WTC11 (cell line): ENCODE measurements around the gene GPR34. TPM values are rescaled to one million over a fixed set of nuclear protein-coding genes. Genes with fewer than 3 reads are reported as not detected.

Experiments used
- ATAC-seq: fragments of 200-7000 bp; cut with Tn5 transposase; 2 replicates; pipeline ENCODE4 v1.10.0; 2021; ENCODE audit warnings: mild to moderate bottlenecking, moderate library complexity
- CTCF ChIA-PET: fragments of 300-600 bp; sonication (Branson Sonifier 250); formaldehyde crosslinking; loops from one replicate; lab custom pipeline; 2021; ENCODE audit warnings: antibody characterized with exemption; lab: Charles Lee
- POLR2A ChIA-PET: fragments of 350-600 bp; sonication (Branson Sonifier 250); formaldehyde crosslinking; loops from one replicate; lab custom pipeline; 2021; ENCODE audit warnings: antibody characterized with exemption; lab: Charles Lee
- DNase-seq: peaks from one replicate; pipeline ENCODE4 v3.0.0; 2021; ENCODE audit warnings: low spot score
- H3K27ac Mint-ChIP-seq: 2 replicates; pipeline ENCODE4 v1.8.0; 2021; ENCODE audit warnings: mixed read lengths
- H3K27me3 Mint-ChIP-seq: 2 replicates; pipeline ENCODE4 v1.8.0; 2021; ENCODE audit warnings: low read depth, mild to moderate bottlenecking, moderate library complexity, mixed read lengths
- H3K36me3 Mint-ChIP-seq: 2 replicates; pipeline ENCODE4 v1.8.0; 2021; ENCODE audit warnings: mixed read lengths
- H3K4me1 Mint-ChIP-seq: 2 replicates; pipeline ENCODE4 v1.8.0; 2022; ENCODE audit warnings: mixed read lengths
- H3K4me3 Mint-ChIP-seq: 2 replicates; pipeline ENCODE4 v1.8.0; 2021; ENCODE audit warnings: mild to moderate bottlenecking, moderate library complexity, mixed read lengths
- H3K9me3 Mint-ChIP-seq: 2 replicates; pipeline ENCODE4 v1.8.0; 2021; ENCODE audit warnings: mixed read lengths
- ATF1 ChIP-seq: sonication (generic); formaldehyde crosslinking; IDR thresholded peaks from 2 replicates; pipeline ENCODE4 v1.8.1; 2023; ENCODE audit warnings: mild to moderate bottlenecking, moderate library complexity, missing genetic modification reagents
- ELF4 ChIP-seq: sonication (generic); formaldehyde crosslinking; IDR thresholded peaks from 2 replicates; pipeline ENCODE4 v1.8.1; 2022; ENCODE audit warnings: low read depth, mild to moderate bottlenecking, moderate library complexity, missing genetic modification reagents
- NFATC4 ChIP-seq: fragments of 250-450 bp; sonication (Bioruptor Pico); IDR thresholded peaks from 2 replicates; pipeline ENCODE4 v1.9.0; 2021; ENCODE audit warnings: mild to moderate bottlenecking
- NR2C2 ChIP-seq: sonication (generic); formaldehyde crosslinking; IDR thresholded peaks from 2 replicates; pipeline ENCODE4 v1.8.0; 2022; ENCODE audit warnings: mild to moderate bottlenecking, missing genetic modification reagents
- OVOL2 ChIP-seq: fragments of 250-450 bp; sonication (Bioruptor Pico); IDR thresholded peaks from 2 replicates; pipeline ENCODE4 v1.9.0; 2021; ENCODE audit warnings: mild to moderate bottlenecking, borderline replicate concordance
- ZNF396 ChIP-seq: fragments of 250-450 bp; sonication (Bioruptor Pico); IDR thresholded peaks from 2 replicates; pipeline ENCODE4 v1.8.0; 2021; ENCODE audit warnings: mild to moderate bottlenecking, moderate library complexity, borderline replicate concordance
- ZNF423 ChIP-seq: fragments of 250-450 bp; sonication (Bioruptor Pico); IDR thresholded peaks from 2 replicates; pipeline ENCODE4 v2.1.2; 2022; ENCODE audit warnings: mild to moderate bottlenecking, moderate library complexity
- total RNA-seq: library from RNA; stranded (reverse); gene quantifications from 3 replicates; pipeline ENCODE4 v1.2.3, GENCODE V29; 2021
- TF ChIP-seq, protein P1 (sequence below): sonication (generic); formaldehyde crosslinking; IDR thresholded peaks from 2 replicates; pipeline ENCODE4 v1.8.0; 2023; ENCODE audit warnings: missing genetic modification reagents, mild to moderate bottlenecking, borderline replicate concordance
- TF ChIP-seq, protein P2 (sequence below): sonication (generic); formaldehyde crosslinking; IDR thresholded peaks from 2 replicates; pipeline ENCODE4 v1.8.1; 2022; ENCODE audit warnings: mild to moderate bottlenecking, moderate library complexity, missing genetic modification reagents
- TF ChIP-seq, protein P3 (sequence below): sonication (generic); formaldehyde crosslinking; IDR thresholded peaks from 2 replicates; pipeline ENCODE4 v1.8.1; 2022; ENCODE audit warnings: mild to moderate bottlenecking, missing genetic modification reagents, moderate library complexity, borderline replicate concordance
- TF ChIP-seq, protein P4 (sequence below): sonication (generic); formaldehyde crosslinking; conservative IDR thresholded peaks from 2 replicates; pipeline ENCODE4 v1.8.1; 2022; ENCODE audit warnings: mild to moderate bottlenecking, missing genetic modification reagents
- TF ChIP-seq, protein P5 (sequence below): fragments of 250-450 bp; sonication (Bioruptor Pico); IDR thresholded peaks from 2 replicates; pipeline ENCODE4 v1.9.0; 2021; ENCODE audit warnings: mild to moderate bottlenecking, borderline replicate concordance
- TF ChIP-seq, protein P6 (sequence below): sonication (generic); formaldehyde crosslinking; IDR thresholded peaks from 2 replicates; pipeline ENCODE4 v1.8.0; 2022; ENCODE audit warnings: mild to moderate bottlenecking, missing genetic modification reagents
- TF ChIP-seq, protein P7 (sequence below): fragments of 250-450 bp; sonication (Bioruptor Pico); conservative IDR thresholded peaks from 2 replicates; pipeline ENCODE4 v1.9.0; 2021; ENCODE audit warnings: mild to moderate bottlenecking
- TF ChIP-seq, protein P8 (sequence below): fragments of 200-600 bp; IDR thresholded peaks from 2 replicates; pipeline ENCODE4 v1.8.0; 2022; ENCODE audit warnings: antibody characterized with exemption
- TF ChIP-seq, protein P9 (sequence below): fragments of 250-450 bp; sonication (Bioruptor Pico); IDR thresholded peaks from 2 replicates; pipeline ENCODE4 v1.9.0; 2021; ENCODE audit warnings: mild to moderate bottlenecking
- TF ChIP-seq, protein P10 (sequence below): fragments of 250-450 bp; sonication (Bioruptor Pico); IDR thresholded peaks from 2 replicates; pipeline ENCODE4 v1.8.0; 2021; ENCODE audit warnings: mild to moderate bottlenecking

GPR34 gene
- total RNA-seq, 1 experiment from 2014 or later: not detected

DNA sequence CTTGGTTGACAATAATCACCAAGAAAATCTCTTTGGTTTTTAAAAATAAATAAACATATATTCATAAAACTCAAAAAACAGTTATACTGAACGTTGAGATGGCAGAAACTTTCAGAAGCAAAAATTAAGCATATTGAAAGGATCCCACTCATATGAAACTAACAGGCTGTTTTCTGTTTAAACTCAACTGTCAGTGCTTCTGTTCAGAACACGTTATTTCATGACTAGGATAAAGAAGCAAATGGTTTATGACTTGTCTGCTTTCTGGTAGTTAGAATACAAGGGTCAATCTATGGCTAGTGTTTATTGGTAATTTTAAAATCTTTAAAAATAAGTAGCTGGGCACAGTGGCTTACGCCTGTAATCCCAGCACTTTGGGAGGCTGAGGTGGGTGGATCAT, 39.4 kb downstream of the GPR34 start (continued):
- TF ChIP-seq, protein P1, sequence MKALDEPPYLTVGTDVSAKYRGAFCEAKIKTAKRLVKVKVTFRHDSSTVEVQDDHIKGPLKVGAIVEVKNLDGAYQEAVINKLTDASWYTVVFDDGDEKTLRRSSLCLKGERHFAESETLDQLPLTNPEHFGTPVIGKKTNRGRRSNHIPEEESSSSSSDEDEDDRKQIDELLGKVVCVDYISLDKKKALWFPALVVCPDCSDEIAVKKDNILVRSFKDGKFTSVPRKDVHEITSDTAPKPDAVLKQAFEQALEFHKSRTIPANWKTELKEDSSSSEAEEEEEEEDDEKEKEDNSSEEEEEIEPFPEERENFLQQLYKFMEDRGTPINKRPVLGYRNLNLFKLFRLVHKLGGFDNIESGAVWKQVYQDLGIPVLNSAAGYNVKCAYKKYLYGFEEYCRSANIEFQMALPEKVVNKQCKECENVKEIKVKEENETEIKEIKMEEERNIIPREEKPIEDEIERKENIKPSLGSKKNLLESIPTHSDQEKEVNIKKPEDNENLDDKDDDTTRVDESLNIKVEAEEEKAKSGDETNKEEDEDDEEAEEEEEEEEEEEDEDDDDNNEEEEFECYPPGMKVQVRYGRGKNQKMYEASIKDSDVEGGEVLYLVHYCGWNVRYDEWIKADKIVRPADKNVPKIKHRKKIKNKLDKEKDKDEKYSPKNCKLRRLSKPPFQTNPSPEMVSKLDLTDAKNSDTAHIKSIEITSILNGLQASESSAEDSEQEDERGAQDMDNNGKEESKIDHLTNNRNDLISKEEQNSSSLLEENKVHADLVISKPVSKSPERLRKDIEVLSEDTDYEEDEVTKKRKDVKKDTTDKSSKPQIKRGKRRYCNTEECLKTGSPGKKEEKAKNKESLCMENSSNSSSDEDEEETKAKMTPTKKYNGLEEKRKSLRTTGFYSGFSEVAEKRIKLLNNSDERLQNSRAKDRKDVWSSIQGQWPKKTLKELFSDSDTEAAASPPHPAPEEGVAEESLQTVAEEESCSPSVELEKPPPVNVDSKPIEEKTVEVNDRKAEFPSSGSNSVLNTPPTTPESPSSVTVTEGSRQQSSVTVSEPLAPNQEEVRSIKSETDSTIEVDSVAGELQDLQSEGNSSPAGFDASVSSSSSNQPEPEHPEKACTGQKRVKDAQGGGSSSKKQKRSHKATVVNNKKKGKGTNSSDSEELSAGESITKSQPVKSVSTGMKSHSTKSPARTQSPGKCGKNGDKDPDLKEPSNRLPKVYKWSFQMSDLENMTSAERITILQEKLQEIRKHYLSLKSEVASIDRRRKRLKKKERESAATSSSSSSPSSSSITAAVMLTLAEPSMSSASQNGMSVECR (CRISPR knock-in tag): no peak
- TF ChIP-seq, all 79 proteins: peak for 0

DNA sequence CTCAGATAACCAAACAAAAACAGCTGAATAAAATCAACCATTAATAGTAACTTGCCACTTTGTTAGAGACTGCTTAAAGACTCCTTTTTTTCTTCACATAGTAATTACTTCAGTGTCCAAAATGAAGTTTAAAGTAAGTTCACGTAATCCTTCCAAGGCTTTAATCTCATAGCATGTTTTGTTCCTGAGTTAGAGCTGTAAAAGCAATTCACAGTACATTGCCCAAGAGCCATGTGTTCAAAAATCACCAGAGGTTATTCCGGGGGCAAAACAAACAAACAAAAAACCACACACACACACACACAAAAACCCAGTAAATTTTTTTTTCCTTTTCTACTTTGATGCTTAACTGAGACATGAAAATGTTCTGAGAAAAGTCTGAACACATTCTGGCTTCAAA, 41.3 kb downstream of the GPR34 start:
- H3K9me3 Mint-ChIP-seq: no peaks in the 10 kb centered on the region
- no peaks in the 10 kb centered on the region for H3K27me3 Mint-ChIP-seq
- no peak overlapping the region for H3K27ac Mint-ChIP-seq
- H3K36me3 Mint-ChIP-seq: no peaks in the 10 kb centered on the region
- ChIA-PET POLR2A (no interaction called here), CTCF (no interaction called here)
- H3K4me1 Mint-ChIP-seq: peaks cover 10% of the 10 kb centered on the region
- TF ChIP-seq, protein P2, sequence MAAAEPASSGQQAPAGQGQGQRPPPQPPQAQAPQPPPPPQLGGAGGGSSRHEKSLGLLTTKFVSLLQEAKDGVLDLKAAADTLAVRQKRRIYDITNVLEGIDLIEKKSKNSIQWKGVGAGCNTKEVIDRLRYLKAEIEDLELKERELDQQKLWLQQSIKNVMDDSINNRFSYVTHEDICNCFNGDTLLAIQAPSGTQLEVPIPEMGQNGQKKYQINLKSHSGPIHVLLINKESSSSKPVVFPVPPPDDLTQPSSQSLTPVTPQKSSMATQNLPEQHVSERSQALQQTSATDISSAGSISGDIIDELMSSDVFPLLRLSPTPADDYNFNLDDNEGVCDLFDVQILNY (CRISPR knock-in tag): no peak
- no peak for TF ChIP-seq ELF4 (CRISPR knock-in tag)
- TF ChIP-seq ZNF423 (CRISPR knock-in tag): no peak
- TF ChIP-seq, protein P3, sequence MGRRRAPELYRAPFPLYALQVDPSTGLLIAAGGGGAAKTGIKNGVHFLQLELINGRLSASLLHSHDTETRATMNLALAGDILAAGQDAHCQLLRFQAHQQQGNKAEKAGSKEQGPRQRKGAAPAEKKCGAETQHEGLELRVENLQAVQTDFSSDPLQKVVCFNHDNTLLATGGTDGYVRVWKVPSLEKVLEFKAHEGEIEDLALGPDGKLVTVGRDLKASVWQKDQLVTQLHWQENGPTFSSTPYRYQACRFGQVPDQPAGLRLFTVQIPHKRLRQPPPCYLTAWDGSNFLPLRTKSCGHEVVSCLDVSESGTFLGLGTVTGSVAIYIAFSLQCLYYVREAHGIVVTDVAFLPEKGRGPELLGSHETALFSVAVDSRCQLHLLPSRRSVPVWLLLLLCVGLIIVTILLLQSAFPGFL (CRISPR knock-in tag): no peak
- no peak for TF ChIP-seq NFATC4 (CRISPR knock-in tag)
- TF ChIP-seq, protein P4, sequence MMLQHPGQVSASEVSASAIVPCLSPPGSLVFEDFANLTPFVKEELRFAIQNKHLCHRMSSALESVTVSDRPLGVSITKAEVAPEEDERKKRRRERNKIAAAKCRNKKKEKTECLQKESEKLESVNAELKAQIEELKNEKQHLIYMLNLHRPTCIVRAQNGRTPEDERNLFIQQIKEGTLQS: no peak
- TF ChIP-seq, protein P5, sequence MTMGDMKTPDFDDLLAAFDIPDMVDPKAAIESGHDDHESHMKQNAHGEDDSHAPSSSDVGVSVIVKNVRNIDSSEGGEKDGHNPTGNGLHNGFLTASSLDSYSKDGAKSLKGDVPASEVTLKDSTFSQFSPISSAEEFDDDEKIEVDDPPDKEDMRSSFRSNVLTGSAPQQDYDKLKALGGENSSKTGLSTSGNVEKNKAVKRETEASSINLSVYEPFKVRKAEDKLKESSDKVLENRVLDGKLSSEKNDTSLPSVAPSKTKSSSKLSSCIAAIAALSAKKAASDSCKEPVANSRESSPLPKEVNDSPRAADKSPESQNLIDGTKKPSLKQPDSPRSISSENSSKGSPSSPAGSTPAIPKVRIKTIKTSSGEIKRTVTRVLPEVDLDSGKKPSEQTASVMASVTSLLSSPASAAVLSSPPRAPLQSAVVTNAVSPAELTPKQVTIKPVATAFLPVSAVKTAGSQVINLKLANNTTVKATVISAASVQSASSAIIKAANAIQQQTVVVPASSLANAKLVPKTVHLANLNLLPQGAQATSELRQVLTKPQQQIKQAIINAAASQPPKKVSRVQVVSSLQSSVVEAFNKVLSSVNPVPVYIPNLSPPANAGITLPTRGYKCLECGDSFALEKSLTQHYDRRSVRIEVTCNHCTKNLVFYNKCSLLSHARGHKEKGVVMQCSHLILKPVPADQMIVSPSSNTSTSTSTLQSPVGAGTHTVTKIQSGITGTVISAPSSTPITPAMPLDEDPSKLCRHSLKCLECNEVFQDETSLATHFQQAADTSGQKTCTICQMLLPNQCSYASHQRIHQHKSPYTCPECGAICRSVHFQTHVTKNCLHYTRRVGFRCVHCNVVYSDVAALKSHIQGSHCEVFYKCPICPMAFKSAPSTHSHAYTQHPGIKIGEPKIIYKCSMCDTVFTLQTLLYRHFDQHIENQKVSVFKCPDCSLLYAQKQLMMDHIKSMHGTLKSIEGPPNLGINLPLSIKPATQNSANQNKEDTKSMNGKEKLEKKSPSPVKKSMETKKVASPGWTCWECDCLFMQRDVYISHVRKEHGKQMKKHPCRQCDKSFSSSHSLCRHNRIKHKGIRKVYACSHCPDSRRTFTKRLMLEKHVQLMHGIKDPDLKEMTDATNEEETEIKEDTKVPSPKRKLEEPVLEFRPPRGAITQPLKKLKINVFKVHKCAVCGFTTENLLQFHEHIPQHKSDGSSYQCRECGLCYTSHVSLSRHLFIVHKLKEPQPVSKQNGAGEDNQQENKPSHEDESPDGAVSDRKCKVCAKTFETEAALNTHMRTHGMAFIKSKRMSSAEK (CRISPR knock-in tag): no peak
- TF ChIP-seq, protein P6, sequence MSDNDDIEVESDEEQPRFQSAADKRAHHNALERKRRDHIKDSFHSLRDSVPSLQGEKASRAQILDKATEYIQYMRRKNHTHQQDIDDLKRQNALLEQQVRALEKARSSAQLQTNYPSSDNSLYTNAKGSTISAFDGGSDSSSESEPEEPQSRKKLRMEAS (CRISPR knock-in tag): no peak
- TF ChIP-seq OVOL2 (CRISPR knock-in tag): no peak
- TF ChIP-seq, protein P7, sequence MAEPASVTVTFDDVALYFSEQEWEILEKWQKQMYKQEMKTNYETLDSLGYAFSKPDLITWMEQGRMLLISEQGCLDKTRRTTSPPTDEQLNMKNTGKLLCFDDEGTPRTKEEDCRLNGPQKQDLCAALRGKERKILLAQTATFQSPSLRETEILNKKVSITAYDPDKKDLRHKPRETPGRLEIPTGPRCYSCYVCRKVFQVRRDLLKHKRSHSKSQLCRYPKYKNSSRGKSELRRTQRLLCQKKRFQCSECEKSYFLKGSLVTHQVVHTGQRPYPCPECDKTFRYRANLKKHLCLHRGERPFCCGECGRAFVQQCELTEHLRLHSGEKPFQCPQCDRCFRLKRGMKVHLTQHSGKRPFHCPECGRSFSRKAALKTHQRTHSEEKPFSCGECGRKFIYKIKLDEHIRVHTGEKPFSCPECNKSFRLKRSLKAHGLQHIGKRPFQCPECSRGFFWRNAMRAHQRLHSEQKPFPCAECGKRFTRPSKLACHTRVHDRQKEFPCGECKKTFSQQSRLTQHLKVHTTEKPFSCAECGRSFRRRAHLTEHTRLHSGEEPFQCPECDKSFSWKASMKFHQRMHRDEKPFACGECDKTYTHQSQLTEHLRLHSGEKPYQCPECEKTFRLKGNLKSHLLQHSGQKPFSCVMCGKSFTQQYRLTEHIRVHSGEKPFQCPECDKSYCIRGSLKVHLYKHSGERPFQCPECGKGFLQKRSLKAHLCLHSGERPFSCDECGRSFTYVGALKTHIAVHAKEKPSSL (CRISPR knock-in tag): no peak
- TF ChIP-seq, protein P8, sequence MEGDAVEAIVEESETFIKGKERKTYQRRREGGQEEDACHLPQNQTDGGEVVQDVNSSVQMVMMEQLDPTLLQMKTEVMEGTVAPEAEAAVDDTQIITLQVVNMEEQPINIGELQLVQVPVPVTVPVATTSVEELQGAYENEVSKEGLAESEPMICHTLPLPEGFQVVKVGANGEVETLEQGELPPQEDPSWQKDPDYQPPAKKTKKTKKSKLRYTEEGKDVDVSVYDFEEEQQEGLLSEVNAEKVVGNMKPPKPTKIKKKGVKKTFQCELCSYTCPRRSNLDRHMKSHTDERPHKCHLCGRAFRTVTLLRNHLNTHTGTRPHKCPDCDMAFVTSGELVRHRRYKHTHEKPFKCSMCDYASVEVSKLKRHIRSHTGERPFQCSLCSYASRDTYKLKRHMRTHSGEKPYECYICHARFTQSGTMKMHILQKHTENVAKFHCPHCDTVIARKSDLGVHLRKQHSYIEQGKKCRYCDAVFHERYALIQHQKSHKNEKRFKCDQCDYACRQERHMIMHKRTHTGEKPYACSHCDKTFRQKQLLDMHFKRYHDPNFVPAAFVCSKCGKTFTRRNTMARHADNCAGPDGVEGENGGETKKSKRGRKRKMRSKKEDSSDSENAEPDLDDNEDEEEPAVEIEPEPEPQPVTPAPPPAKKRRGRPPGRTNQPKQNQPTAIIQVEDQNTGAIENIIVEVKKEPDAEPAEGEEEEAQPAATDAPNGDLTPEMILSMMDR: no peak
- no peak for TF ChIP-seq ZNF396
- TF ChIP-seq, protein P9, sequence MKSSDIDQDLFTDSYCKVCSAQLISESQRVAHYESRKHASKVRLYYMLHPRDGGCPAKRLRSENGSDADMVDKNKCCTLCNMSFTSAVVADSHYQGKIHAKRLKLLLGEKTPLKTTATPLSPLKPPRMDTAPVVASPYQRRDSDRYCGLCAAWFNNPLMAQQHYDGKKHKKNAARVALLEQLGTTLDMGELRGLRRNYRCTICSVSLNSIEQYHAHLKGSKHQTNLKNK: no peak
- TF ChIP-seq, protein P10, sequence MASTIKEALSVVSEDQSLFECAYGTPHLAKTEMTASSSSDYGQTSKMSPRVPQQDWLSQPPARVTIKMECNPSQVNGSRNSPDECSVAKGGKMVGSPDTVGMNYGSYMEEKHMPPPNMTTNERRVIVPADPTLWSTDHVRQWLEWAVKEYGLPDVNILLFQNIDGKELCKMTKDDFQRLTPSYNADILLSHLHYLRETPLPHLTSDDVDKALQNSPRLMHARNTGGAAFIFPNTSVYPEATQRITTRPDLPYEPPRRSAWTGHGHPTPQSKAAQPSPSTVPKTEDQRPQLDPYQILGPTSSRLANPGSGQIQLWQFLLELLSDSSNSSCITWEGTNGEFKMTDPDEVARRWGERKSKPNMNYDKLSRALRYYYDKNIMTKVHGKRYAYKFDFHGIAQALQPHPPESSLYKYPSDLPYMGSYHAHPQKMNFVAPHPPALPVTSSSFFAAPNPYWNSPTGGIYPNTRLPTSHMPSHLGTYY (CRISPR knock-in tag): no peak
- no peak for TF ChIP-seq NR2C2 (CRISPR knock-in tag)
- TF ChIP-seq ATF1 (CRISPR knock-in tag): no peak
- ATAC-seq: no peak
- DNase-seq: no peak
- H3K4me3 Mint-ChIP-seq: no peak overlapping the region
